GM18498 (cell line): ENCODE results near the gene SPACA1.

ENCODE experiments used
- ATAC-seq: cut with Tn5 transposase; IDR thresholded peaks from one replicate; pipeline ENCODE4 v1.9.1; 2021; ENCODE audit warnings: mild to moderate bottlenecking, moderate library complexity; ENCODE audit not compliant: unreplicated experiment

Gene SPACA1

GRCh38 chr6:88089708-88090107 is 42.1 kb downstream of the SPACA1 start:
- ATAC-seq: no peak

- no peak for ATAC-seq
Measured at GRCh38 chr6:88105741-88106340, 58.2 kb downstream of the SPACA1 start.

- ATAC-seq: no peak
Measured at GRCh38 chr6:88107241-88107640, 59.6 kb downstream of the SPACA1 start.

GRCh38 chr6:88111991-88112390 is 64.3 kb downstream of the SPACA1 start:
- no peak for ATAC-seq

DNA sequence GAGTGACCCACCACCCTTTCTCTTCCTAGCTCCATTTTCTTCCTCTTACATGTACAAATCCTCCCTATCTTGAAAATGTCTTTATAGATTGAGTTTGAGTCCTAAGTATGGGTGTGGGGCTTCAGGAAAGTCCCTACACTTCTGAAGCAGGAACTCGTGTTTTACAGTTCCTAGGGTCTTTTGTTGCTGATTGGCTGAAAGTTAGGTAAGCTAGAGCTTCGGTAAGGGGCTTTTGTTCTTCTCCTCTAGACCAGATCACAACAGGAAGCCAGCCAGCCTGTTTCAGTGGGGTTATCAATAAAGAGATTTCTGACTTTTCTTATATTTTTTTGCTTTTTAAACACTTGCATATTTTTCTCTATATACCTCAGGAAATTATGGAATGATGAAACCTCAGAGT is 67.2 kb downstream of the SPACA1 start:
- ATAC-seq: no peak

DNA sequence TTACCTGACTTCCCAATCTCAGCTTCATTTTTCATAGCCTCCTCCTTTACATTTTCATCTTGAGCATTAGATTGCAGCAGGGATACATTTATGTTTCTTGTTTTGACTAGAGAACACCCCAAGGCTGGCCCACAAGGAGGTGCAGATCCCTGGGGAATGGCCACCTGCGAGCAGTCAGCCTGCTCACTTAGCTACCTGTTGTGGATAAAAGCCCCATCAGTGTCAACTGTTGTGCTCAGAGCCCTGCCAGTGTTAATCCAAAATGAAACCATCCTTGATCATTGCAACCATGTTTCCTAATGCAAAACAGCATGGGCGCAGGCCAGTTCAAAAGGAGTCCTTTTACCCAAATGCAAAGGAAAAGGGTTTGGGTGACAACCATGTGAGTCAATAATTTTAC is 67.7 kb downstream of the SPACA1 start:
- ATAC-seq: no peak

DNA sequence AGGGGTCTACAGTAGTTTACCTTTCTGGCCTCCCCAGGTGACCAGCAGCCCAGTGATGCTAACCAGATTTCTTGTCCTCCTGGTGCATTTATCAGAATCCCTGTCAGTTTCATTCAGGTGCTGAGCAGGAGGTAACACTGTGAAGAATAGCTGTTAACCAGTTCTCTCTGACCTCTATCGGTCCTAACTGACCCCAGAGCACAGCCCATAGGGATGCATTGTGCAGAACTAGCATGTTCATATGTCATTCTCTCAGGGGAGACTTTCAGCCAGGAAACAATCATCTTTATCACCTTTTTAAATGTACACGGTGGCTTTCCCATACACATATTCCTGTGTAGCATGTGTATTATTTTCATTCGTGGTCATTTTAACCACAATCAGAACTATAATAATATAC is 68.6 kb downstream of the SPACA1 start:
- ATAC-seq: no peak
